GM19468 (cell line): ENCODE data around the gene COX15.
"Not testable (repeated sequence)": the region's sequence is repeated elsewhere in the genome, so short reads cannot be mapped to it uniquely, and the experiment has no call there.

Experiments used
- ATAC-seq: cut with Tn5 transposase; IDR thresholded peaks from one replicate; pipeline ENCODE4 v1.9.1; 2021; ENCODE audit warnings: mild to moderate bottlenecking, moderate library complexity, moderate number of reproducible peaks; ENCODE audit not compliant: unreplicated experiment; ENCODE audit errors: extremely low read depth

COX15 gene

GRCh38 chr10:99742701-99743100, 10.8 kb upstream of the COX15 start:
- no peak for ATAC-seq

- ATAC-seq, result no peak
These were observed 10.3 kb upstream of the COX15 start for GRCh38 chr10:99742254-99742653.

- no peak for ATAC-seq
These were observed 9.1 kb upstream of the COX15 start for GRCh38 chr10:99740933-99741559.

GRCh38 chr10:99740260-99740659, 8.3 kb upstream of the COX15 start:
- ATAC-seq, result no peak

- not testable (repeated sequence) for ATAC-seq
These were observed 2.2 kb upstream of the COX15 start for GRCh38 chr10:99734111-99734510.

GRCh38 chr10:99733366-99733765, 1.4 kb upstream of the COX15 start:
- no peak for ATAC-seq

GRCh38 chr10:99731306-99732032, 458 bp downstream of the COX15 start:
- ATAC-seq, result peak; percentile 2

- ATAC-seq, result no peak
These were observed 1.9 kb downstream of the COX15 start for GRCh38 chr10:99730026-99730425.

- ATAC-seq, result no peak
These were observed 11.5 kb downstream of the COX15 start for GRCh38 chr10:99720387-99720786.

- no peak for ATAC-seq
These were observed 17.5 kb downstream of the COX15 start for GRCh38 chr10:99714446-99714845.

- peak; percentile 52 for ATAC-seq
These were observed 20.7 kb downstream of the COX15 start for GRCh38 chr10:99711129-99711719.

- ATAC-seq, result no peak
These were observed 22.3 kb downstream of the COX15 start for GRCh38 chr10:99709480-99710229.

GRCh38 chr10:99708428-99709012, 23.4 kb downstream of the COX15 start:
- ATAC-seq, result no peak

- ATAC-seq, result no peak
These were observed 31.3 kb downstream of the COX15 start for GRCh38 chr10:99700649-99701048.

- no peak for ATAC-seq
These were observed 33.3 kb downstream of the COX15 start for GRCh38 chr10:99698504-99699080.

- no peak for ATAC-seq
These were observed 36.2 kb downstream of the COX15 start for GRCh38 chr10:99695761-99696160.

- ATAC-seq, result no peak
These were observed 37.9 kb downstream of the COX15 start for GRCh38 chr10:99693933-99694583.

GRCh38 chr10:99689461-99689860, 42.5 kb downstream of the COX15 start:
- no peak for ATAC-seq

GRCh38 chr10:99685597-99685967, 46.3 kb downstream of the COX15 start:
- peak; percentile 69 for ATAC-seq

- no peak for ATAC-seq
These were observed 49.2 kb downstream of the COX15 start for GRCh38 chr10:99682752-99683151.
